GM12873 (cell line): Measurements from ENCODE around the gene B4GALT7.

ENCODE experiments used
- TF ChIP-seq, protein P1 (sequence below): IDR thresholded peaks from 2 replicates; pipeline ENCODE4 v1.5.1; 2012; ENCODE audit warnings: low read depth, mild to moderate bottlenecking, moderate library complexity, low read length, control low read depth; ENCODE audit not compliant: insufficient read depth; ENCODE audit errors: missing control alignments

The B4GALT7 gene

DNA sequence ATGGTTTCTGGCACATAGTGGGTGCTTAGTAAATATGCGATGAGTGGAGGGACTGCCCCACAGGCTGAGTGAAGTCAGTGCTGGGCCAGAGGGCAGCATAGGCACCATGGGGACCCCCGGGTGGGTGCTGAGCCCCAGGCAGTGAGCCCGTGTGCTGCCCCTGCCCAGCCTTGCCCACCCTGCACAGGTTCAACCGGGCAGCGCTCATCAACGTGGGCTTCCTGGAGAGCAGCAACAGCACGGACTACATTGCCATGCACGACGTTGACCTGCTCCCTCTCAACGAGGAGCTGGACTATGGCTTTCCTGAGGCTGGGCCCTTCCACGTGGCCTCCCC is 7.2 kb downstream of the B4GALT7 start:
- TF ChIP-seq, protein P1, sequence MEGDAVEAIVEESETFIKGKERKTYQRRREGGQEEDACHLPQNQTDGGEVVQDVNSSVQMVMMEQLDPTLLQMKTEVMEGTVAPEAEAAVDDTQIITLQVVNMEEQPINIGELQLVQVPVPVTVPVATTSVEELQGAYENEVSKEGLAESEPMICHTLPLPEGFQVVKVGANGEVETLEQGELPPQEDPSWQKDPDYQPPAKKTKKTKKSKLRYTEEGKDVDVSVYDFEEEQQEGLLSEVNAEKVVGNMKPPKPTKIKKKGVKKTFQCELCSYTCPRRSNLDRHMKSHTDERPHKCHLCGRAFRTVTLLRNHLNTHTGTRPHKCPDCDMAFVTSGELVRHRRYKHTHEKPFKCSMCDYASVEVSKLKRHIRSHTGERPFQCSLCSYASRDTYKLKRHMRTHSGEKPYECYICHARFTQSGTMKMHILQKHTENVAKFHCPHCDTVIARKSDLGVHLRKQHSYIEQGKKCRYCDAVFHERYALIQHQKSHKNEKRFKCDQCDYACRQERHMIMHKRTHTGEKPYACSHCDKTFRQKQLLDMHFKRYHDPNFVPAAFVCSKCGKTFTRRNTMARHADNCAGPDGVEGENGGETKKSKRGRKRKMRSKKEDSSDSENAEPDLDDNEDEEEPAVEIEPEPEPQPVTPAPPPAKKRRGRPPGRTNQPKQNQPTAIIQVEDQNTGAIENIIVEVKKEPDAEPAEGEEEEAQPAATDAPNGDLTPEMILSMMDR: no peak

DNA sequence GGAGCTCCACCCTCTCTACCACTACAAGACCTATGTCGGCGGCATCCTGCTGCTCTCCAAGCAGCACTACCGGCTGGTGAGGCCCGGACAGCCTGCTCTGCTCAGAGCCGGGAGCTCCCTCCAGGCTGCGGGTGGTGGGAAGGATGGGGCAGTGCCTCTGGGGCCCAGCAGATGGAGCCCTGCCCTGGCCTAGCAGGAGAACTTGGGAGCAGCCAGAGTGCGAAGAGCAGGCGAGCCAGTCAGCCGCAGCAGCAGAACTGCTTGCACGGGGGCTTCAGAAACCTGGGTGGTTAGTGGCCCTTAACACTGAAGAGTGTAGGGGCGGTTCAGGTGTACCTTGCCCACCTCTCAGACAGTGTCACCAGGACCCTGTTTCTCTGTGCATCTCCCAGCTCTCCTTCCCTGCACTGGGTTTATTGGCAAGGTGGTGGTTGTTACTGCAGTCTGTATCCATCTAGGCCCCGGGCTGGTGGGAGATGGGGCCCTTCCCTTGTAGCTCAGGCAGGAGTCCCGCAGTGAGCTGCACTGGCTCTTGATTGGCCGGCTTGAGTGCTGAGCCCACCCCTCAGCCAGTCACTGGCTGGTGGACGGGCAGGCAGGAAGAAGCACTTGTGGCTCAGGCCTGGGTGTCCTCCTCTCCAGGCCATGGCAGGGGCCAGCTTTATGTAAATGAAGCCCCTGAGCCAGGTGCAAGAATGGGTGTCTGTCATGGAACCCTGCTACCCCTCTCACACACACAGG is 7.7 kb downstream of the B4GALT7 start:
- TF ChIP-seq, protein P1: peak; percentile 82

DNA sequence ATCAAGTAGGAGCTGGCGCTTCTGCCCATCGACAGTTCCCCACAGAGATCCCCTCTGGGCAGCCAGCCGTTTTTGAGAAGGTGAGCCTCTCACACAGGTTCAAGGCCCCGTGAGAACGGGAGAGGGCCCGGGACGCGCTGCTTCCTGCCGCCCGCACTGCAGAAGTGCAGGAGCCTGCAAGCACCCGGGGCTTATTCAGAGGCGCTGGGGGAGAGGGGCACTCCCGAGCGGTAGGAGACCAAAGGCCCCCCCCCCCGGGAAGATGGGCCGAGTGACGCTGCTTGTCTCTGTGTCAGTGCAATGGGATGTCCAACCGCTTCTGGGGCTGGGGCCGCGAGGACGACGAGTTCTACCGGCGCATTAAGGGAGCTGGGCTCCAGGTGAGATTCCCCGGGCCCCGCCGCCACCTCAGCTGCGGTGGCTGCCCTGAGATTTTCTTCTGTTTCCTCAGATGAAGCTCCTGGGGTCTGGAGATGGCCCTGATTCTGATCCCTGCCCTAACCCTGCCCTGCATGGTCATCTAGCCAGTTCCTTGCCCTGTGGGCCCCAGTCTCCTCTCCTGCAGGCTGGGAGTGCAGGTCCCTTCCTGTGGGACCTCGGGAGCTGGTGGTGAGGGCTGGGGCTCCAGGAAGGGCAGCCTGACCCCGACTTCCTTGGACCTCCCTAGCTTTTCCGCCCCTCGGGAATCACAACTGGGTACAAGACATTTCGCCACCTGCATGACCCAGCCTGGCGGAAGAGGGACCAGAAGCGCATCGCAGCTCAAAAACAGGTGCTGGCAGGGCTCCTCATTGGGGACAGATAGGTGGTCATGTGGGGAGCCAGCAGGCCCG is 8.5 kb downstream of the B4GALT7 start:
- TF ChIP-seq, protein P1: no peak

DNA sequence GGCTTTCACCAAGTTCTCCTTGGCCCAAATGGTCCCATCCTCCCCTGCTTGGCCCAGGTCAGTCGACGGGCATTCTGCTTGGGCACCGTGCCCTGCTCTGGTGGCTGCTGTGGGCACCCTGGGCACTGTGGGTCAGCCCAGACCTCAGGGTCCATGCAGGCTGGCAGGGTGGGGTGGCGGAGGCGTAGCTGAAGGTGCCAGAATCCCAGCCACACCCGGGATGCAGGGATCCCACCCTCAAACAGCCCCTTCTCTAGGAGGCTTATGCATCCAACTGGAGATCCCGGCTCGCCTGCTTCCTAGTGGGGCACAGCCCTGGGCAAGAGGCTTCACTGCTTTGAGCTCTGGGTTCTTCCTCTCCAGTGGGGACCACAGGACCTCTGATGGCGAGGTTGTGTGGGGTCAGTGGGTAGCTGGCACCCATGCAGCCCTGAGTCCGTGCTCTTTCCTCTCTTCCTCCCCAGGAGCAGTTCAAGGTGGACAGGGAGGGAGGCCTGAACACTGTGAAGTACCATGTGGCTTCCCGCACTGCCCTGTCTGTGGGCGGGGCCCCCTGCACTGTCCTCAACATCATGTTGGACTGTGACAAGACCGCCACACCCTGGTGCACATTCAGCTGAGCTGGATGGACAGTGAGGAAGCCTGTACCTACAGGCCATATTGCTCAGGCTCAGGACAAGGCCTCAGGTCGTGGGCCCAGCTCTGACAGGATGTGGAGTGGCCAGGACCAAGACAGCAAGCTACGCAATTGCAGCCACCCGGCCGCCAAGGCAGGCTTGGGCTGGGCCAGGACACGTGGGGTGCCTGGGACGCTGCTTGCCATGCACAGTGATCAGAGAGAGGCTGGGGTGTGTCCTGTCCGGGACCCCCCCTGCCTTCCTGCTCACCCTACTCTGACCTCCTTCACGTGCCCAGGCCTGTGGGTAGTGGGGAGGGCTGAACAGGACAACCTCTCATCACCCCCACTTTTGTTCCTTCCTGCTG is 9.4 kb downstream of the B4GALT7 start:
- TF ChIP-seq, protein P1: no peak

DNA sequence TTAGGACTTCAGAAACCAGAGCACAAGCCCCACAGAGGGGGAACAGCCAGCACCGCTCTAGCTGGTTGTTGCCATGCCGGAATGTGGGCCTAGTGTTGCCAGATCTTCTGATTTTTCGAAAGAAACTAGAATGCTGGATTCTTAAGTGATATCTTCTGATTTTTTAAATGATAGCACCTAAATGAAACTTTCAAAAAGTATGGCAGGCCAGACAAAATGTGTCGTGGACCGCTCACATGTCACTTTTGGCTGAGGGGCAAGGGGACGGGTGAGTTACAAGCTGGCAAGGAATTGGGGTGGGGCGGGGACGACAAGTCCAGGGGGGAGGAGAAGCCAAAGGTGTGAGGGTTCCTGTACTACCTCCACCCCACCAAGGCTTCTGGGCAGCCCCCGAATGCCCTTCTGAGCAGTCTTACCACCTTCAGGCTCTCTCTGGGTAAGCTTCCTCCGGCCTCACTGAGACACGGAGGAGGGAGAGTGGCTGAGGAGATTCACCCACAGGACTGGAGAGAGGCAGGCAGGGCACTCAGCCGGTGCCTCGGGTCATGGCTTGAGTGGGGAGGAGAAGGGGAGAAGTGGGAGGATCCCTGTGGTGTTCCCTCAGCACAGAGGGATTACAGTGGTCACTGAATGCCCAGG is 10.3 kb downstream of the B4GALT7 start:
- TF ChIP-seq, protein P1: no peak

DNA sequence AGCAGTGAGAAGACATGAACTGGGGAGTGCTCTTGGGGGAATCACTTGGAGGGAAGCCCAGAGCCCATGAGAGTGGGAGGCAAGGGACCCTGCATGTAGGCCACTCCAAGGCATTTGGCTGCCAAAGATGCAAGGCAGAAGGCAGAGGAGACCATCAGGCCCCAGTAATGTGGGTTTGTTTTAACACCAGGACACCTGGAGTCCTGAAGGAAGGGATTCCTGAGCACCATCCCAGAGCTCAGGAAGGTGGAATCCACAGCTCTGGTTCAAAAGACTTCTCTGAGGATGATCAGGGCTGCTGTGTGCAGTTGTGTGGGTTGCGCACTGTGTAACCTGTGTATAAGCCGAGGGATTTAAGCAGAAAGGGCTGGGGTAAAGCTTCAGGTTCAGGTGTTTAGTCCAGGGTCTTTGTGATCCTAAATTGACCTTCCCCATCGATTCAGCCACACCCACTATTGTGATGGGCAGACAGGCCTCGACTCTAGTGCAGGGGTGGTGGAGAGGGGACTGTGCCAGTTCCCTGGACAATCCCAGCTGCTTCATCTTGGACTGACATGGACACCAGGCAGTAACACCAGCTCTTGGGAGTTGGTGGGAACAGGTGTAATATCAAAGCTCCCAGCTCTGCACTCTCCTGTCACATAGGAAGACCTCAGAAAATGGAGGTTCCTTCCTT is 11.0 kb downstream of the B4GALT7 start:
- TF ChIP-seq, protein P1: no peak
